ENCODE measurements around the gene DLG5. TPM values are rescaled to one million over a fixed set of nuclear protein-coding genes. Genes with fewer than 3 reads are reported as not detected.

The DLG5 gene
- total and polyA plus RNA-seq, 10 of the 15 experiments (the other 5 are each of a cell fraction or from before 2014, with no cell fraction given), result 0.18 to 6.6 (median 2.7) TPM

- intact Hi-C loops (cut with micrococcal nuclease; ENCODE audit: unreplicated experiment), result no loop called here
Measured at GRCh38 chr10:77820349-77820748, 106.2 kb downstream of the DLG5 start.

More at GRCh38 chr10:77820349-77820748, 106.2 kb downstream of the DLG5 start:
- Histone ChIP-seq H4K20me1 (ENCODE audit: control insufficient read depth, insufficient read depth) (no peaks in the 10 kb centered on the region), H3K9me3 (replicated peaks; ENCODE audit: control insufficient read depth, insufficient read depth, low read length) (no peaks in the 10 kb centered on the region), H3K27me3 (replicated peaks in 1 of 2; ENCODE audit: control insufficient read depth in 2 of 2, insufficient read depth in 2 of 2, low read length in 1 of 2) (no peaks in the 10 kb centered on the region), H3K79me2 (ENCODE audit: control insufficient read depth, insufficient read depth, low read length) (no peaks in the 10 kb centered on the region), H3K4me2 (ENCODE audit: control insufficient read depth, insufficient read depth) (no peak overlapping the region), H3K9ac (ENCODE audit: control insufficient read depth, insufficient read depth, low read length) (no peak overlapping the region), H3K27ac (ENCODE audit: control insufficient read depth, insufficient read depth) (no peak overlapping the region), H3K36me3 (ENCODE audit: control insufficient read depth in 2 of 2, insufficient read depth in 2 of 2, low read length in 1 of 2) (peaks cover 0 to 4% of the 10 kb centered on the region in 2 experiments; a peak in 2 of 4 replicates), H3K4me3 (no peak overlapping the region), H2AFZ (ENCODE audit: control insufficient read depth, low read depth, low read length) (no peak overlapping the region), H3K4me1 (ENCODE audit: control insufficient read depth, insufficient read depth, low read length) (no peaks in the 10 kb centered on the region)
- DNase-seq (ENCODE audit: low read depth, low spot score) (no peak), ATAC-seq (no peak), FAIRE-seq (no peak)
- ChIA-PET RAD21 (ENCODE audit: unreplicated experiment) (interaction anchor here (0.6 kb wide), 1 partner anchor 11 kb away, joined by 3 read pairs; no protein-coding TSS in a partner anchor), CTCF (interaction anchor here (1.0 to 2.1 kb wide), 2 partner anchors 17 to 27 kb away, joined by 5 to 6 read pairs; no protein-coding TSS in a partner anchor), SMC1A (ENCODE audit: uncharacterized antibody, unreplicated experiment) (interaction anchor here (0.9 kb wide), 1 partner anchor 10 kb away, joined by 3 read pairs; no protein-coding TSS in a partner anchor), POLR2A (no interaction called here)
- no peak for TF ChIP-seq SMAD5 (IDR thresholded peaks at IDR 0.05; ENCODE audit: low read depth)
- no peak for TF ChIP-seq USF2 (IDR thresholded peaks at IDR 0.05; ENCODE audit: borderline replicate concordance, low read depth, low read length)
- TF ChIP-seq, protein P1, sequence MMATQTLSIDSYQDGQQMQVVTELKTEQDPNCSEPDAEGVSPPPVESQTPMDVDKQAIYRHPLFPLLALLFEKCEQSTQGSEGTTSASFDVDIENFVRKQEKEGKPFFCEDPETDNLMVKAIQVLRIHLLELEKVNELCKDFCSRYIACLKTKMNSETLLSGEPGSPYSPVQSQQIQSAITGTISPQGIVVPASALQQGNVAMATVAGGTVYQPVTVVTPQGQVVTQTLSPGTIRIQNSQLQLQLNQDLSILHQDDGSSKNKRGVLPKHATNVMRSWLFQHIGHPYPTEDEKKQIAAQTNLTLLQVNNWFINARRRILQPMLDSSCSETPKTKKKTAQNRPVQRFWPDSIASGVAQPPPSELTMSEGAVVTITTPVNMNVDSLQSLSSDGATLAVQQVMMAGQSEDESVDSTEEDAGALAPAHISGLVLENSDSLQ (IDR thresholded peaks at IDR 0.05), result no peak
- no peak for TF ChIP-seq HSF1 (IDR thresholded peaks at IDR 0.05; ENCODE audit: low read depth, low read length)
- no peak for TF ChIP-seq PML (IDR thresholded peaks at IDR 0.05; ENCODE audit: low read length)
- WGBS (ENCODE audit: insufficient coverage, insufficient replicate concordance, low lambda C conversion rate, missing lambda C conversion rate), result 83% methylated on average over 9 of the region's 9 CpGs
- in situ Hi-C loops (cut with MboI), result no loop called here
- BruUV-seq (replicated peaks), result no TSS peak
